H7 (cell line): Measurements from ENCODE around the gene STK17B. TPM values are rescaled to one million over a fixed set of nuclear protein-coding genes. Genes with fewer than 3 reads are reported as not detected.
"Not testable (repeated sequence)": the region's sequence is repeated elsewhere in the genome, so short reads cannot be mapped to it uniquely, and the experiment has no call there.

Experiments used
- DNase-seq: peaks from one replicate; pipeline ENCODE4 v3.0.0; 2012
- H3K27me3 ChIP-seq: 2 replicates; pipeline ENCODE4 v1.6.0; 2011; ENCODE audit warnings: mild to moderate bottlenecking, low read length; ENCODE audit not compliant: control insufficient read depth, insufficient read depth
- H3K36me3 ChIP-seq: replicated peaks from 2 replicates; pipeline ENCODE4 v1.5.1; 2011; ENCODE audit warnings: low read length; ENCODE audit not compliant: control insufficient read depth, insufficient read depth
- H3K4me3 ChIP-seq: 2 replicates; pipeline ENCODE4 v1.5.1; 2011; ENCODE audit warnings: low read depth, mild to moderate bottlenecking, control low read depth, low read length, moderate library complexity; ENCODE audit not compliant: insufficient read depth
- total RNA-seq: library from RNA; depleted of rRNA; stranded (reverse); fragments of >200 nt; shearing (Covaris generic); gene quantifications from 2 replicates; pipeline ENCODE4 v1.2.3, GENCODE V29; 2014

Gene STK17B
- total RNA-seq, 1 experiment from 2014 or later: 16.2 TPM

- H3K36me3 ChIP-seq: no peaks in the 10 kb centered on the region
- H3K27me3 ChIP-seq: no peaks in the 10 kb centered on the region
- no peak overlapping the region for H3K4me3 ChIP-seq
- DNase-seq: no peak
Measured at GRCh38 chr2:196195758-196196157, 24.4 kb upstream of the STK17B start.

- DNase-seq: no peak
- Histone ChIP-seq H3K36me3 (no peaks in the 10 kb centered on the region), H3K4me3 (no peak overlapping the region), H3K27me3 (no peaks in the 10 kb centered on the region)
Measured at GRCh38 chr2:196195302-196195701, 23.9 kb upstream of the STK17B start.

GRCh38 chr2:196191541-196191940, 20.2 kb upstream of the STK17B start:
- no peak for DNase-seq
- H3K4me3 ChIP-seq: no peak overlapping the region
- no peaks in the 10 kb centered on the region for H3K27me3 ChIP-seq
- no peaks in the 10 kb centered on the region for H3K36me3 ChIP-seq

DNA sequence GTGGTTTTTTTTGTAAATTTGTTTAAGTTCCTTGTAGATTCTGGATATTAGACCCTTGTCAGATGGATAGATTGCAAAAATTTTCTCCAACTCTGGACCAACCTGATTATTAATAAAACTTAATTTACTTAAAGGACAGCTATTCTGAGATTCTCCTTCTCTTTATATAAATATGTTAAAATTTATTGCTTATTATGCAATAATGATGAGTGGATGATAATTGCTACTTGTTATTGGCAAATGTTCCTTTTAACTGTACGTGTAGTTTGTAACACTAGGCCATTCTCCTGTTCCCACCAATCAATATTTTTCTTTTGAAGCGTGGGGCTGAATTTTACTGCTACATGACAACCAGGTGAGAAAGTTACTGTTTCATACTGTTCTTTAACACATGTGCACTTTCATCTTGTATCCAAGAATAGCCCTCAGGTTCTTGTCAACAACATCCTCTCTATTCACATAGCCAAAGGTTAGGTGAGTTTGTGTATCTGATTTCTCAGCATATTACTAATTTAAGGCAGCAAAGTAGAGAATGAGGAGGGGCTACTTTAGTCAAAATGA, 16.6 kb upstream of the STK17B start:
- no peaks in the 10 kb centered on the region for H3K27me3 ChIP-seq
- no peaks in the 10 kb centered on the region for H3K36me3 ChIP-seq
- no peak overlapping the region for H3K4me3 ChIP-seq
- no peak for DNase-seq

DNA sequence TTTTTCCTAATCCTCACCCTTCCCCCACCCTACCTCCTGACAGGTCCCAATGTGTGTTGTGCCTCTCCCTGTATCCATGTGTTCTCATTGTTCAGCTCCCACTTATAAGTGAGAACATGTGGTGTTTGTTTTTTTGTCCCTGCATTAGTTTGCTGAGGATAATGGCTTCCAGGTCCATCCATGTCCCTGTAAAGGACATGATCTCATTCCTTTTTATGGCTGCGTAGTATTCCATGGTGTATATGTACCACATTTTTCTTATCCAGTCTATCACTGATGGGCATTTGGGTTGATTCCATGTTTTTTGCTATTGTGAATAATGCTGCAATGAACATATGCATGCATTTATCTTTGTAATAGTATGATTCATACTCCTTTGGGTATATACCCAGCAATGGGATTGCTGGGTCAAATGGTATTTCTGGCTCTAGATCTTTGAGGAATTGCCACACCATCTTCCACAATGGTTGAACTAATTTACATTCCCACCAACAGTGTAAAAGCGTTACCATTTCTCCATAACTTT, 15.9 kb upstream of the STK17B start:
- not testable (repeated sequence) for DNase-seq, H3K36me3 ChIP-seq, H3K4me3 ChIP-seq, H3K27me3 ChIP-seq

DNA sequence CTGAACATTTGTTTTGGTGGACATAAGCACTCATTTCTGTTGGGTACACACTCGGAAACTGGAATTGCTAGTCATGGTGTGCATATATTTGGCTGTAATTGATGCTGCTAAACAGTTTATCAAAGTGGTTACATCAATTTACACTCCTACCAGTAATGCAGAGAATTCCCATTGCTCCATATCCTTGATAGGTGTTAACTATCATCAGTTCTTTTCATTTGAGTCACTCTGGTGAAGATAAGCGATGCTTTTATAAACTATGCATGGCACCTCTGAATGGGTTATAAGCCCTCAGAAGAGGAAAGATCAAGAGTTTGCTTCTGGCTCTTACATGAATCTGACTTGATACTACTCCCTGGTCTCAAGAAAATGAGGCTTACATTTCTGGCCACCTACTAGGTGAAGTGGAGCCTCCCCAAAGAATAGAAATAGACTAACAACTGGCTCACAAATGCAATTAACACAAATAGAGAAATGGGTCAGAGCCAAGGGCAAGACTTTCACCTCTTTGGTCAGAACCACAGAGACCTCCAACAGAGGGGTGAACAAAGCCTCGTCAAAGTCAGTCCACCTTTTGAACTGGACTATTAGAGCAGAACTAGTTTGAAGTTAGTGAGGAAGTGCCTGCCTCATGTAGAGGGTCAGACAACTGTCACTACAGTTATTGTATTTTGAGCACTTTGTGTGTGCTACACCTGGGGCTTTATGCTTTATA, 15.0 kb upstream of the STK17B start:
- DNase-seq: no peak
- Histone ChIP-seq H3K4me3 (no peak overlapping the region), H3K36me3 (no peaks in the 10 kb centered on the region), H3K27me3 (no peaks in the 10 kb centered on the region)

DNA sequence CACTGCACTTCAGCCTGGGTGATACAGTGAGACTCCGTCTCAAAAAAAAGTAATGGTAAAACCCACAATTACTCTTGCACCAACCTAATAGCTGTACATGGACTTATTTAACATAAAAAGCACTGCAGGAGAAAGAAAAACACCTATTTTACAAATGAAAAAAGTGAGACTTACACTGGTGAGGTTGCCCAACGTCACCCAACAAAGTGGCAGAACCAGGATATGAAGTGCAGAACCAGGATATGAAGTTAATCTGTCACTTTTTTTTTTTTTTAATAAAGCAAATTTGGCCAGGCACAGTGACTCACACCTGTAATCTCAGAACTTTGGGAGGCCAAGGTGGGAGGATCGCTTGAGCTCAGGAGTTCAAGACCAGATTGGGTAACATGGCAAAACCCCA, 13.5 kb upstream of the STK17B start:
- no peak for DNase-seq
- Histone ChIP-seq H3K4me3 (no peak overlapping the region), H3K36me3 (no peaks in the 10 kb centered on the region), H3K27me3 (no peaks in the 10 kb centered on the region)

DNA sequence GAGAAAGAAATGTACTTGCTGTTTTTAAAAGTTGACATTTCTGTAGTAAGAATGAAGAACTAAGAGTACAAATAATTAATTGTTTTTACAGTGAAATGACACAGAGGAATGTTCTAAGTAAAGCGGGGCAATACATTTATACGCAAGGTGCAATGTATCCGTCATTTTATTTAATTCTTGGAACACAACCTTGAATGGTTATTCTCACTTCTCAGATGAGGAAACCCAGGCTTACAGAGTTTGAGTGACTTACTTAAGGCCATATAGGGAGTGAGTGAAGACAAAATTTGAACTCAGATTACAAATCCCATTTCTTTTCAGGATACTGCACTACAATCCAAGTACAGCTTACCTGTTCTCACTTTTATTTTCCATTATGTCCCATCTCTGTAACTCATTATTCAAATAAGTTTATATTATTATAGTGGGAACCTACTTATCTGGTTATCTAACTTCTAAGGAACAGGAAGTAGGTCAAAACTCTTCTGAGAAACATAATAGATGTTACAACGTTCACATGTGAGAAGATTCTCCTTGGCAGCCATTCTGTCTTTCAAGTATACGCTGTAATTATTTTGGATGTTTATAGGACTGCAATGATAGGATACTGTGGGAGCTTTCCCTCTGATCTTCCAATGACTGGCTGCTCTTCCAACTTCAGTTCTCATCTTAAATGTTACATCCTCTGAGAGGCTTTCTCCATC, 12.3 kb upstream of the STK17B start:
- Histone ChIP-seq H3K36me3 (no peaks in the 10 kb centered on the region), H3K27me3 (no peaks in the 10 kb centered on the region), H3K4me3 (no peak overlapping the region)
- no peak for DNase-seq

DNA sequence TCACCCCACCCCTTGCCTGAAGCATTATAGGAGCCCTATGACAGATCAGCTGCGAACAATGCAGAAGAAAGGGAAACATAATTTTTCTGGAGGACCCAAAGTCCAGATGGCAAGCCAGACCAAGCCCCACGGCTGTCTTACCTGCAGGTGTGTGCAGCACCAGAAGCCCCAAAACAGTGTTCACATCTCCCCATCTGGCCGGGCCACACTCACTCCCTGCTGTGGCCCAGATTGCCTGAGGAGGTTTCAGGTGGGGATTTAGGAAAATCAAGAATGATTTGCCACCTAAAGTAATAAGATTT, 11.7 kb upstream of the STK17B start:
- DNase-seq: no peak
- H3K36me3 ChIP-seq: no peaks in the 10 kb centered on the region
- H3K27me3 ChIP-seq: no peaks in the 10 kb centered on the region
- no peak overlapping the region for H3K4me3 ChIP-seq

DNA sequence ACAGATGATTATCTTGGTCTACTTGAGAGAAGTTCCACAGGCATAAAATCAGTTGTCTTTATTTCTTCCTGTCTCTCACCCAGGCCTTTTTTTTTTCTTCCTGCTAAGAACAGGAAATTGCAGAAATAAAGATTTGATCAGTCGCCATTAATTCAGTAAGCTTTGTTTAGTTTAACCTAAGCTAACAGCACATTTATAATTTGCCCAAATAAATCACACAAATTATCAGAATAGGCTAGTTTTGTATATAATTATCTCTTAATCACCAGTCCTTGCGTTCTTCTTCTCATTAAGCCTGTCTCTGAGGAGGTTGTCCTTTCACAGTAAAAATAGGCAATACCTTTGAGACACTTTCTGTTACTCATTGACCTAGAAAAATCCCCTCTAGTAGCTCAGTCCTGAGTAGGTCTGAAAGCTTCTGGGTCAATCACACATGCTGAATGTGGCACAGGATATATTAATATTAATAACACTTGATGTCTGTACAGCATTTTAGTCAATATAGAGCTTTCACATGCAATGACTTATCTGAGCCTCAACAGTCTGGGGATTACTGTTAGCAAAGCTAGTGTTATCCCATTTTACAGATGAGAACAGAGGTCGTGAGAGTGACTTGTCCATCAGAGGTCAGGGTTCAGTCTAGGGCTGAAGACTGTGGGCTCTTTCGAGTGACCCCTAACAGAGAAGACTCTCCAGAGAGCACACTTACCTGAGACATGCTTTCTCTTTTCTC, 11.2 kb upstream of the STK17B start:
- DNase-seq: no peak
- no peaks in the 10 kb centered on the region for H3K27me3 ChIP-seq

DNA sequence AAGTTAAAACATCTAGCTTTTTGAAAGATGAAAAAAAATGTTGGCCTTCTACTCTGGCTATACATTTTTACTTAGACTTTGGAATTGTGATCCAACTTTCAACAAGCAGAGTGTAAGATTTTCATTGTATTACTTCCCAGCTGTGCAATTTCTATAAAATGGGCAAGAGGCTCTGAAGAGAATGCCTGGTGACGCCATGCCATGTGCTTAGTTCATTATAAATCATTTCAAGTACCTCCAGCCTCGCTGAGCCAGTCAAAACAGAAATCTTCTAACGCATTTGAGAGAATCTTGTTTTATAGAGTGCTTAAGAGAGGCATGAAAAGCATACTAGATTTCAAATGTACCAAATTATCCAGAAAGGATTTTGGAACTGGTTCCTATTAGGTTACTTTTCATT, 10.1 kb upstream of the STK17B start:
- H3K4me3 ChIP-seq: no peak overlapping the region
- H3K27me3 ChIP-seq: no peaks in the 10 kb centered on the region
- no peak for DNase-seq
- H3K36me3 ChIP-seq: no peaks in the 10 kb centered on the region

More for the DNA sequence above, 11.2 kb upstream of the STK17B start:
- Histone ChIP-seq H3K36me3 (no peaks in the 10 kb centered on the region), H3K4me3 (no peak overlapping the region)

DNA sequence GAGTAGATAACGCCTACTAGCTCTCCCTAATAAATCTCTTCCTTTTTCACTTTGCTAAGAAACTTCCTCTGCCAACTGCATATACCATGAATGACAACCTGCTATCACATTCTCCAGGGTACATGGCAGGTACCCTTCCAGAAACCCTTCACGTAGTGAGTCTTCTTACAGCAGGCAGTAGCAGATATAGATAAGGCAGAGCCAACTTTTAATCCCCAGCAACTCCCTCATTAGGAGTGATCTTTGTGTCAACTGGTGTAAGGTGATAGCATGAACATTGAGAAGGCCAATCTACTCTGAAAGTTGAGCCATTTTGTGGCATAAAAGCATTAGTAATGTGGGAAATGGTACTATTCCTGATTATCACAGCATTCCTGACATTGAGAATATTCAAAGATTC, 5.7 kb upstream of the STK17B start:
- H3K4me3 ChIP-seq: no peak overlapping the region
- H3K27me3 ChIP-seq: peaks cover 6% of the 10 kb centered on the region
- no peaks in the 10 kb centered on the region for H3K36me3 ChIP-seq
- no peak for DNase-seq

DNA sequence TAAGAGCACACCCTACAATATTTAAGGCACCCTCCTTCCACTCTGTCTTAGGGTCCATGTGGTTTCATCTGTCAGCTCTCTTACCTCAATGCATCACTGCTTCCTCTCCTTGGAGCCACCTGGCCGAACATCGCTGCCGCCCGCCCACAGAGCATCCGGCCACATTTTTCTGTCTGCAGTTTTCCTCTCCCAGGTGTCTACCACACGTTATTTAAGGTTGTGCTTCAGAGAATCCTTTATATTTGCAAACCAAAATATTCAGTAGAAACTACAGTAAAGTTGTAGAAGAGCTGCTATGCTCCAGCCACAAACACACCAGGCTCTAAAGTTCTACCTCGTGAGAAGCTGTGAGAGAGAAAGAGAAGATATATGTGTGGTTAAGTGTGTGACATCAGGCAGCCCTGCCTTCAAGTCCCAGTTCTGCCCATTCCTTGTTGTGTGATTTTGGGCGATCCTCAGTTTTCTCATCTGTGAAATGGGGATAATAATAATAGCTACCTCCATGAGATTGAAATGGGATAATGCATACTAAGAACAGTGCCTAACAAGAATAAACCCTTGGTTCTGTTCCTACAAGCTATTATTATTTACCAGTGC, 4.9 kb upstream of the STK17B start:
- no peak overlapping the region for H3K4me3 ChIP-seq
- no peaks in the 10 kb centered on the region for H3K36me3 ChIP-seq
- H3K27me3 ChIP-seq: peaks cover 8% of the 10 kb centered on the region
- DNase-seq: no peak

GRCh38 chr2:196174404-196174803, 3.0 kb upstream of the STK17B start:
- Histone ChIP-seq H3K4me3 (no peak overlapping the region), H3K36me3 (no peaks in the 10 kb centered on the region), H3K27me3 (peaks cover 8% of the 10 kb centered on the region)
- DNase-seq: peak; percentile 32
